SK-N-SH (cell line): Measurements from ENCODE around the gene PTPN5.

ENCODE experiments used
- EP300 ChIP-seq, 2 experiments: IDR thresholded peaks; 2 replicates each; pipeline versions ENCODE4 v1.4.0 to v1.6.1; 2012; ENCODE audit warnings: borderline replicate concordance in 1 of 2, low read depth in 1 of 2, low read length in 1 of 2
- MXI1 ChIP-seq: IDR thresholded peaks from 2 replicates; pipeline ENCODE4 v1.6.1; 2012; ENCODE audit warnings: mild to moderate bottlenecking, low read depth, low read length, improper control_type of control experiment
- REST ChIP-seq: IDR thresholded peaks from 2 replicates; pipeline ENCODE4 v1.6.1; 2012; ENCODE audit warnings: mild to moderate bottlenecking, low read depth, low read length, moderate library complexity
- TF ChIP-seq, protein P1 (sequence below): fragments of 200-600 bp; sonication (generic); IDR thresholded peaks from 2 replicates; pipeline ENCODE4 v1.6.1; 2017; ENCODE audit warnings: antibody characterized with exemption, mild to moderate bottlenecking, moderate library complexity
- TF ChIP-seq, protein P2 (sequence below): fragments of 150-350 bp; IDR thresholded peaks from 2 replicates; pipeline ENCODE4 v1.6.1; 2017; ENCODE audit warnings: antibody characterized with exemption, low read length, low read depth, borderline replicate concordance

GRCh38 chr11:18798799-18799469 lies 7.3 kb upstream of the PTPN5 start:
- TF ChIP-seq MXI1 (no peak), EP300 (IDR thresholded peaks at IDR 0.05; ENCODE audit: borderline replicate concordance in 1 of 2, low read depth in 1 of 2, low read length in 1 of 2) (no peak), REST (no peak)
- TF ChIP-seq, protein P1, sequence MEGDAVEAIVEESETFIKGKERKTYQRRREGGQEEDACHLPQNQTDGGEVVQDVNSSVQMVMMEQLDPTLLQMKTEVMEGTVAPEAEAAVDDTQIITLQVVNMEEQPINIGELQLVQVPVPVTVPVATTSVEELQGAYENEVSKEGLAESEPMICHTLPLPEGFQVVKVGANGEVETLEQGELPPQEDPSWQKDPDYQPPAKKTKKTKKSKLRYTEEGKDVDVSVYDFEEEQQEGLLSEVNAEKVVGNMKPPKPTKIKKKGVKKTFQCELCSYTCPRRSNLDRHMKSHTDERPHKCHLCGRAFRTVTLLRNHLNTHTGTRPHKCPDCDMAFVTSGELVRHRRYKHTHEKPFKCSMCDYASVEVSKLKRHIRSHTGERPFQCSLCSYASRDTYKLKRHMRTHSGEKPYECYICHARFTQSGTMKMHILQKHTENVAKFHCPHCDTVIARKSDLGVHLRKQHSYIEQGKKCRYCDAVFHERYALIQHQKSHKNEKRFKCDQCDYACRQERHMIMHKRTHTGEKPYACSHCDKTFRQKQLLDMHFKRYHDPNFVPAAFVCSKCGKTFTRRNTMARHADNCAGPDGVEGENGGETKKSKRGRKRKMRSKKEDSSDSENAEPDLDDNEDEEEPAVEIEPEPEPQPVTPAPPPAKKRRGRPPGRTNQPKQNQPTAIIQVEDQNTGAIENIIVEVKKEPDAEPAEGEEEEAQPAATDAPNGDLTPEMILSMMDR: no peak
- TF ChIP-seq, protein P2, sequence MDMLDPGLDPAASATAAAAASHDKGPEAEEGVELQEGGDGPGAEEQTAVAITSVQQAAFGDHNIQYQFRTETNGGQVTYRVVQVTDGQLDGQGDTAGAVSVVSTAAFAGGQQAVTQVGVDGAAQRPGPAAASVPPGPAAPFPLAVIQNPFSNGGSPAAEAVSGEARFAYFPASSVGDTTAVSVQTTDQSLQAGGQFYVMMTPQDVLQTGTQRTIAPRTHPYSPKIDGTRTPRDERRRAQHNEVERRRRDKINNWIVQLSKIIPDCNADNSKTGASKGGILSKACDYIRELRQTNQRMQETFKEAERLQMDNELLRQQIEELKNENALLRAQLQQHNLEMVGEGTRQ: no peak
